ENCODE results near the gene CCDC148. TPM values are rescaled to one million over a fixed set of nuclear protein-coding genes. Genes with fewer than 3 reads are reported as not detected.

Gene CCDC148
- total RNA-seq, 1 donor from 2014 or later: not detected

GRCh38 chr2:158491072-158491471 is 34.5 kb upstream of the CCDC148 start:
- Mint-ChIP-seq H3K9me3 (no peaks in the 10 kb centered on the region), H3K4me1 (ENCODE audit: low read depth) (peaks cover 5% of the 10 kb centered on the region), H3K36me3 (ENCODE audit: low read depth) (no peaks in the 10 kb centered on the region), H3K4me3 (ENCODE audit: low read depth) (no peak overlapping the region), H3K27ac (no peak overlapping the region), H3K27me3 (ENCODE audit: low read depth) (no peaks in the 10 kb centered on the region)
- no peak for DNase-seq (ENCODE audit: low spot score)
- intact Hi-C loops (cut with micrococcal nuclease): no loop called here

GRCh38 chr2:158489366-158490112 is 33.0 kb upstream of the CCDC148 start:
- intact Hi-C loops (cut with micrococcal nuclease): no loop called here

GRCh38 chr2:158488442-158489216 is 32.1 kb upstream of the CCDC148 start:
- intact Hi-C loops (cut with micrococcal nuclease): no loop called here
- H3K27me3 Mint-ChIP-seq (ENCODE audit: low read depth): no peaks in the 10 kb centered on the region

More at GRCh38 chr2:158489366-158490112, 33.0 kb upstream of the CCDC148 start:
- Mint-ChIP-seq H3K27ac (no peak overlapping the region), H3K4me3 (ENCODE audit: low read depth) (no peak overlapping the region), H3K36me3 (ENCODE audit: low read depth) (no peaks in the 10 kb centered on the region), H3K27me3 (ENCODE audit: low read depth) (no peaks in the 10 kb centered on the region), H3K9me3 (no peaks in the 10 kb centered on the region), H3K4me1 (ENCODE audit: low read depth) (peaks cover 10% of the 10 kb centered on the region)
- no peak for DNase-seq (ENCODE audit: low spot score)

GRCh38 chr2:158487419-158487818 is 30.9 kb upstream of the CCDC148 start:
- intact Hi-C loops (cut with micrococcal nuclease): no loop called here
- H3K27me3 Mint-ChIP-seq (ENCODE audit: low read depth): no peaks in the 10 kb centered on the region
- no peak overlapping the region for H3K4me3 Mint-ChIP-seq (ENCODE audit: low read depth)
- no peaks in the 10 kb centered on the region for H3K9me3 Mint-ChIP-seq
- H3K4me1 Mint-ChIP-seq (ENCODE audit: low read depth): peaks cover 13% of the 10 kb centered on the region
- no peak for DNase-seq (ENCODE audit: low spot score)
- H3K36me3 Mint-ChIP-seq (ENCODE audit: low read depth): no peaks in the 10 kb centered on the region
- no peak overlapping the region for H3K27ac Mint-ChIP-seq

More at GRCh38 chr2:158488442-158489216, 32.1 kb upstream of the CCDC148 start:
- no peaks in the 10 kb centered on the region for H3K36me3 Mint-ChIP-seq (ENCODE audit: low read depth)
- H3K4me1 Mint-ChIP-seq (ENCODE audit: low read depth): peaks cover 13% of the 10 kb centered on the region
- DNase-seq (ENCODE audit: low spot score): no peak
- H3K9me3 Mint-ChIP-seq: no peaks in the 10 kb centered on the region
- no peak overlapping the region for H3K4me3 Mint-ChIP-seq (ENCODE audit: low read depth)
- no peak overlapping the region for H3K27ac Mint-ChIP-seq

DNA sequence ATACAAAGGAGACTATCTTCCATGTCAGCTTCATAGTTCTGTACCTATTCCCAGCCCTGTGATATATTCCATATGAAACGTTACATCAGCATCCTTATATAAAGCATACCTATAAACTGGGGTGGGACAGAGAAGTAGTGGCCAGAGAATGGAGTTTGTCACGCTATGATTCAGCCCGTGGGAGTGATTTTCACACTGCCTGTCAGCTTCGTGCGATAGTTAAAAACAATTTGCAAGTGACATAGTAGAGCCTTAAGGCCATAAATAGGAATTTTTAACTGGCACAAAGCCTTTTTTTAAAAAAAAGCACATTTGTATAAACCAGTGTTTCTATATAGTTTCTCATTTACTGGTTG is 30.4 kb upstream of the CCDC148 start:
- Mint-ChIP-seq H3K27ac (no peak overlapping the region), H3K4me3 (ENCODE audit: low read depth) (no peak overlapping the region), H3K36me3 (ENCODE audit: low read depth) (no peaks in the 10 kb centered on the region), H3K27me3 (ENCODE audit: low read depth) (no peaks in the 10 kb centered on the region), H3K4me1 (ENCODE audit: low read depth) (peaks cover 13% of the 10 kb centered on the region), H3K9me3 (no peaks in the 10 kb centered on the region)
- intact Hi-C loops (cut with micrococcal nuclease): no loop called here
- DNase-seq (ENCODE audit: low spot score): no peak

DNA sequence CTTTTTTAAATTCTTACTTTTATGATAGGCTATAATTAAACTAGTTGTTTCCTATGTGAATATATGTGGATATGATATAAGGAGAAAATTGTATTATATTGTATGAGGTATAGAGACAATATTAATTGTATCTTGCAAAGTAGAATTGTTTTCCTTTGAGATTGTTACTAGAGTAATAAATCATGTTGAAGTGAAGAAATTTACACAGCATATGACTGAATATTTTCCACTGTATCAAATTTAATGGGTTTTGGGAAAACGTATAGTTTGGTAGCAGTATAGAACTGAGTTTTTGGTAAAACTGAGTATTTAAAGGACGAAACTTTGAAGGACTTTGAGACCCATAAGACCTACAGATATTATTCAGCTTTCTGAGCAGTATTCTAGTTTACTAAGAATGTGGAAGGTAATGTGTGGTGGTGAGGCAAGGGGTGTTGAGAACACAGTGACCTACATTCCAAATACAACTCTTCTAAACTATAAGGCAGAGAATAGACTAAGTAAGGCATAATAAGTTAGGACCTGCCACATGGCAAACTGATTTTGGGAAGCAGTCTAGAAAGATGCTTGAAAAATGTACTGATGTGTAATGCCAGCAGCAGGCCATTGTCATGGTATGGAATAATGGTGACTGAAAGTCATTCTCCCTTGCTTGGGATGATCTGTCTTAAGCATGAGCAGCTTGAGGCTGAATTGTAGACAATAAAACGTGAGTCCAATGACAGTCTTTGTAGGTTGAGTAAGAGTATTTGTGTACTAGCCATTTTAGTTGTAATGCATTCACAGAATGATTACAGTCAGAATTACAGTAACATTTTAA is 29.8 kb upstream of the CCDC148 start:
- Mint-ChIP-seq H3K4me3 (ENCODE audit: low read depth) (no peak overlapping the region), H3K9me3 (no peaks in the 10 kb centered on the region), H3K4me1 (ENCODE audit: low read depth) (peaks cover 13% of the 10 kb centered on the region), H3K36me3 (ENCODE audit: low read depth) (no peaks in the 10 kb centered on the region), H3K27me3 (ENCODE audit: low read depth) (no peaks in the 10 kb centered on the region), H3K27ac (no peak overlapping the region)
- intact Hi-C loops (cut with micrococcal nuclease): no loop called here
- no peak for DNase-seq (ENCODE audit: low spot score)

GRCh38 chr2:158484892-158485556 is 28.5 kb upstream of the CCDC148 start:
- DNase-seq (ENCODE audit: low spot score): no peak
- no peaks in the 10 kb centered on the region for H3K9me3 Mint-ChIP-seq
- H3K4me1 Mint-ChIP-seq (ENCODE audit: low read depth): peaks cover 13% of the 10 kb centered on the region
- H3K4me3 Mint-ChIP-seq (ENCODE audit: low read depth): no peak overlapping the region
- H3K27ac Mint-ChIP-seq: no peak overlapping the region
- H3K36me3 Mint-ChIP-seq (ENCODE audit: low read depth): no peaks in the 10 kb centered on the region
- intact Hi-C loops (cut with micrococcal nuclease): no loop called here
- no peaks in the 10 kb centered on the region for H3K27me3 Mint-ChIP-seq (ENCODE audit: low read depth)

GRCh38 chr2:158482594-158482993 is 26.0 kb upstream of the CCDC148 start:
- Mint-ChIP-seq H3K27ac (no peak overlapping the region), H3K9me3 (no peaks in the 10 kb centered on the region), H3K4me1 (ENCODE audit: low read depth) (peaks cover 18% of the 10 kb centered on the region), H3K4me3 (ENCODE audit: low read depth) (no peak overlapping the region), H3K36me3 (ENCODE audit: low read depth) (no peaks in the 10 kb centered on the region), H3K27me3 (ENCODE audit: low read depth) (no peaks in the 10 kb centered on the region)
- intact Hi-C loops (cut with micrococcal nuclease): no loop called here
- no peak for DNase-seq (ENCODE audit: low spot score)

DNA sequence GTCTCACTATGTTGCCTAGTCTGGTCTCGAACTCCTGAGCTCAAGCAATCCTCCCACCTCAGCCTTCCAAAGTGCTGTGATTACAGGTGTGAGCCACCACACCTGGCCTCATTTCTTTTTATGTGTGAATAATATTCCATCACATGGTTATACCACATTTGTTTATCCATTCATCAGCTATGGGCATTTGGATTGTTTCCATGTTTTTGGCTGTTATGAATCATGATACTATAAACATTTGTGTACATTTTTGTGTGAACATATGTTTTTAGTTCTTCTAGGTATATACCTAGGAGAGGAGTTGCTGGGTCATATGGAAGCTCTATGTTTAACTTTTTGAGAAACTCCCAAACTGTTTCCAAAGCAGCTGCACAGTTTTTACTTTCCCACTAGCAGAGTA is 24.6 kb upstream of the CCDC148 start:
- no peaks in the 10 kb centered on the region for H3K9me3 Mint-ChIP-seq
- no peaks in the 10 kb centered on the region for H3K27me3 Mint-ChIP-seq (ENCODE audit: low read depth)
- intact Hi-C loops (cut with micrococcal nuclease): no loop called here
- H3K36me3 Mint-ChIP-seq (ENCODE audit: low read depth): no peaks in the 10 kb centered on the region
- peaks cover 20% of the 10 kb centered on the region for H3K4me1 Mint-ChIP-seq (ENCODE audit: low read depth)
- no peak overlapping the region for H3K4me3 Mint-ChIP-seq (ENCODE audit: low read depth)
- no peak overlapping the region for H3K27ac Mint-ChIP-seq
- DNase-seq (ENCODE audit: low spot score): no peak

DNA sequence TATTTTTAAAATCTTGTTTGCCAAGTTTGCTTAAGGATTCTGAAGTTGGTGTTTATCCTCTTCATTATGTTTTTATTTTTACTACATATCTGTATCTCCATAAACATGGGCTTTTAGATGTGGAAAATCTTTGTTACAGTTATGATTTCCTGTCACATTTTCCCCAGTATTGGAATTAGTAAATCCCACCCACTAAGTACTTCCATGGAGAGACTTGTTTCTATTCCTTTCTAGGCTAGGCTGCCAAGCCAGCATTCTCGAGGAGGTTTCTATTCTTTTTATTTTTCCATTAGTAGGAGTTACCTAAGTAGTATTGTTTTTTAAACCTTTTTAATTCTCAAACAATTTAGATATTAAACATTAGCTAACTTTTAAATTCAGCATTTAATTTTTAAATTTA is 22.3 kb upstream of the CCDC148 start:
- Mint-ChIP-seq H3K4me3 (ENCODE audit: low read depth) (no peak overlapping the region), H3K27me3 (ENCODE audit: low read depth) (no peaks in the 10 kb centered on the region), H3K4me1 (ENCODE audit: low read depth) (peaks cover 13% of the 10 kb centered on the region), H3K9me3 (no peaks in the 10 kb centered on the region), H3K27ac (no peak overlapping the region), H3K36me3 (ENCODE audit: low read depth) (no peaks in the 10 kb centered on the region)
- no peak for DNase-seq (ENCODE audit: low spot score)
- intact Hi-C loops (cut with micrococcal nuclease): no loop called here

DNA sequence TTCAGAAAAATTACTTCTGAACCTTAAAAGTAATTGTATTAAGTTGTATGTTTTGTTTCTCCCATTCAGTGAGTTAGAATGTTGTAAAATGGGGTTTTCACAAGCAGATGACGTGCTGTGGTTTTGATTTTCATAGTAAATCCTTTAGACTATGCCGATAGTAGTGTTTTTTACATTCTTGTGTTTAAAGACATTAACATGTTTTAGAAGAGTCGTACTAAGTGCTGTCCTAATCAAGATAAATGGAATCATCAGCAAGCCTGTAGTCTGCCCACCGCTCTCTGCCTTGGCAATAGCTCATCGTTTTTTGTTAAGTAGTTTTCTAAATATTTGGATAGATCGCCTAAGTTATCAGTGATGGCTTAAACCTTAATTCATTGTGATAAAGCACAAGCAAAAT is 21.7 kb upstream of the CCDC148 start:
- peaks cover 13% of the 10 kb centered on the region for H3K4me1 Mint-ChIP-seq (ENCODE audit: low read depth)
- no peaks in the 10 kb centered on the region for H3K9me3 Mint-ChIP-seq
- no peaks in the 10 kb centered on the region for H3K36me3 Mint-ChIP-seq (ENCODE audit: low read depth)
- no peaks in the 10 kb centered on the region for H3K27me3 Mint-ChIP-seq (ENCODE audit: low read depth)
- no peak overlapping the region for H3K27ac Mint-ChIP-seq
- H3K4me3 Mint-ChIP-seq (ENCODE audit: low read depth): no peak overlapping the region
- DNase-seq (ENCODE audit: low spot score): no peak
- intact Hi-C loops (cut with micrococcal nuclease): no loop called here

DNA sequence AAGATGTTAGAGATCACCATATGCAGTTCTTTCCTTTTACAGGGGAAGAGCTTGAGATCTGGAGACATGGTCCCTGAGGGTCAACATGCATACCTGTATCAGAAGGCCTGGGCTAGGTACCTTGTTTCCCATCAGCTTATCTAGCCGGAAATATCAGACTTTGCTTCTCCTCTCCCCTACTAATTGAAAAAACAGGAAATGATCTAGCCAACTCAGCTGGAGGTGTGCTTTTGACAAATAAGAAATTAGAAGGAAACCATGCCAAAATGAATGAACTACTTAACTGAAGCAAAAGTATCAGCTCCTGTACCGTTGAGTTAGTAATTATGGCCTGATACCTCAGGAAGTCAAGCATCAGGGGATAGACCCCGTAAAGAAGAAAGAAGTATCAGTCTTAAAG is 20.6 kb upstream of the CCDC148 start:
- no peak overlapping the region for H3K4me3 Mint-ChIP-seq (ENCODE audit: low read depth)
- H3K36me3 Mint-ChIP-seq (ENCODE audit: low read depth): no peaks in the 10 kb centered on the region
- DNase-seq (ENCODE audit: low spot score): no peak
- H3K4me1 Mint-ChIP-seq (ENCODE audit: low read depth): peaks cover 13% of the 10 kb centered on the region
- H3K27ac Mint-ChIP-seq: peak overlapping the region; percentile 1
- no peaks in the 10 kb centered on the region for H3K9me3 Mint-ChIP-seq
- H3K27me3 Mint-ChIP-seq (ENCODE audit: low read depth): no peaks in the 10 kb centered on the region
- intact Hi-C loops (cut with micrococcal nuclease): no loop called here

Measured in activated T-helper 2 cell treated with anti-CD3 and anti-CD28 coated beads, Interferon-gamma antibody, Interleukin-2, Interleukin-4, amounts not matched to agents 10 μg/mL and 5 μg/mL and 100 μg/mL, durations not matched to agents 14 hours and 24 hours and 36 hours (primary cell).